ENCODE results near the gene ZSCAN30.

DNA sequence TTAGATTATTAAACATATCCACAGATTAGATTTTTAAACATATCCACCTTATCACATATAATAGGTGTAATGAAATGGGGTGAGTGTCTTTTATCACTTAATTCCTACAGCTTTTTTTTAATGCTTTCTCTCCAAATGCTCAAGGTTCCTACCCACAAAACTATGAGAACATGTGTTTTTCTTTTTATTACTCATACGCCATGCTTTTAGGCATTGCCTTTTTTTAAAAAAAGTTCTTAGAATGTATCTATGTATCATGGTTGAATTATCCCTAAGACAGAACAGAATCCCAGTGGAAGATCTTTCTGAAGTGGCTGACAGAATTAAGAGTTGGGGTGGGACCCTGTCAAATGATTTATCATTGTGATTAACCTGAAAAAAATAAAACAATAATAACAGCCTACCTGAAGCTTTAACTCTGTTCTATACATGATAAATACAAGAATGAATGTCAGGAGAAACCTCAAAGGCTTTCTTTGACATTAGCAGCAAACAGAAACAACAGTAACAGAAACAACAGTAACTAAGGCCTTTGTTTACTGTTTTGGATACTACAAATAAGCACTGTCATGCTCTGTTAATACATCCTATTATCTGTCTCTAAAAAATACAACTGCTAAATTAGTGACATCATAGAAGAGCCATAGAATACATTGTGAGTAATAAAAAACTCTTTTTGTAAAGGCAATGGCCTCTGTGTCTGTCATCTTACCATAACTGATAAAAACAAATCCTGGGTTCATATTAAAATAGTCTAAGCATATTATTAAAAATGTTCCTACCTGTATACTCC is 53.3 kb downstream of the ZSCAN30 start:
- TF ChIP-seq, protein P1, sequence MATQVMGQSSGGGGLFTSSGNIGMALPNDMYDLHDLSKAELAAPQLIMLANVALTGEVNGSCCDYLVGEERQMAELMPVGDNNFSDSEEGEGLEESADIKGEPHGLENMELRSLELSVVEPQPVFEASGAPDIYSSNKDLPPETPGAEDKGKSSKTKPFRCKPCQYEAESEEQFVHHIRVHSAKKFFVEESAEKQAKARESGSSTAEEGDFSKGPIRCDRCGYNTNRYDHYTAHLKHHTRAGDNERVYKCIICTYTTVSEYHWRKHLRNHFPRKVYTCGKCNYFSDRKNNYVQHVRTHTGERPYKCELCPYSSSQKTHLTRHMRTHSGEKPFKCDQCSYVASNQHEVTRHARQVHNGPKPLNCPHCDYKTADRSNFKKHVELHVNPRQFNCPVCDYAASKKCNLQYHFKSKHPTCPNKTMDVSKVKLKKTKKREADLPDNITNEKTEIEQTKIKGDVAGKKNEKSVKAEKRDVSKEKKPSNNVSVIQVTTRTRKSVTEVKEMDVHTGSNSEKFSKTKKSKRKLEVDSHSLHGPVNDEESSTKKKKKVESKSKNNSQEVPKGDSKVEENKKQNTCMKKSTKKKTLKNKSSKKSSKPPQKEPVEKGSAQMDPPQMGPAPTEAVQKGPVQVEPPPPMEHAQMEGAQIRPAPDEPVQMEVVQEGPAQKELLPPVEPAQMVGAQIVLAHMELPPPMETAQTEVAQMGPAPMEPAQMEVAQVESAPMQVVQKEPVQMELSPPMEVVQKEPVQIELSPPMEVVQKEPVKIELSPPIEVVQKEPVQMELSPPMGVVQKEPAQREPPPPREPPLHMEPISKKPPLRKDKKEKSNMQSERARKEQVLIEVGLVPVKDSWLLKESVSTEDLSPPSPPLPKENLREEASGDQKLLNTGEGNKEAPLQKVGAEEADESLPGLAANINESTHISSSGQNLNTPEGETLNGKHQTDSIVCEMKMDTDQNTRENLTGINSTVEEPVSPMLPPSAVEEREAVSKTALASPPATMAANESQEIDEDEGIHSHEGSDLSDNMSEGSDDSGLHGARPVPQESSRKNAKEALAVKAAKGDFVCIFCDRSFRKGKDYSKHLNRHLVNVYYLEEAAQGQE (IDR thresholded peaks at IDR 0.05; ENCODE audit: insufficient read depth in 1 of 2, low read depth in 2 of 2, low read length in 2 of 2), result no peak
- TF ChIP-seq POLR2AphosphoS5 (IDR thresholded peaks at IDR 0.05; ENCODE audit: low read depth, low read length) (no peak), TAF1 (IDR thresholded peaks at IDR 0.05; ENCODE audit: borderline replicate concordance, insufficient read depth, low read length) (no peak), SIN3A (IDR thresholded peaks at IDR 0.05; ENCODE audit: borderline replicate concordance, insufficient read depth, low read length) (no peak), FOXP2 (optimal IDR thresholded peaks at IDR 0.05; ENCODE audit: borderline replicate concordance, extremely low read depth, extremely low read length, insufficient read depth) (no peak)

All from PFSK-1 (cell line).